Measurements from ENCODE around the gene C3orf49. TPM values are rescaled to one million over a fixed set of nuclear protein-coding genes. Genes with fewer than 3 reads are reported as not detected.

Gene C3orf49
- total and polyA plus RNA-seq, 2 of the 13 experiments (the other 11 are each of a cell fraction or from before 2014, with no cell fraction given), result not detected

DNA sequence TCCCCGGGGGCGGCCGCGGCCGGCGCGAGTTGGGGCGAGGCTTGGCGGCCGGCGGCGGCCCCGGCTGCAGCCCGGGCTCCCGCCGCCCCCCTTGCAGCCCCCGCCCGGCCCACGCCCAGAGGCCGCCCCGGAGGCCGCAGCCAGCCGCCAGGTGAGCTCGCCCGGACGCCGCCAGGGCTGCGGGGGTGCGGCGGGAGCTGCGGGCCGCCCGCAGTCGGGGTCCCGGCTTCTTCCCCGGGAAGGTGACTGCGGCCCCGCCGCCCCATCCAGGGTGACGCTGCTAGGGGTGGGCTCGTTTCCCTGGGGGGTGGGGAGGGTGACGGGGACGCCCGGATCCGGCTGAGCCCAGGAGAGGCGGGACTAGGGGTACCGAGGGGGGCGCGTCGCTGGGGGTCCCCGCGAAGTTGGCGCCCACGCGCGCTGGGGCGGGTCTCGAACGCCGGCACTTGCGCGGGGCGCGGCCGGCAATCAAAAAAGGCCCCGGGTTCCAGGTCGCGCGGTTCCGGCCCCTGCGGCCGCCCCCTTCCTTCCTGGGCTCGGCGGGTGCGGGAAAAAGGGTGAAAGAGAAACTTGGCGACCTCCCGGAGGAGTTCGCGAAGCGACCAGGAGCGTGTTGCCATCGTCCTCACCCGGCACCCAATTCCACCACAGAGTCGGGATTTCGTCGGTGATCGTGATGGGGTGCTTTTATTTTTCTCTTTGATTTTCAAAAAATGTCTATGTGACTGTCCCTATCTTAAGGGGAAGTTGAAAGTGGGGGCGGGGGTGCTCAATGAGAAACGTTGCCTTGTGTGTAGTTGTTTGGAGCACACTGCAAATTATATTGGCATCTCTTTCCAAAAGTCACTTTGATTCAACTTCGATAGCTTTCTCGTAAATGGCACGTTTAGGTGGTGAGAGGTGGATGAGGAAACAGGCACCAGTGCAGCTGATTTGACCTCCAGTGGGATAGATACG is 45.2 kb downstream of the C3orf49 start (continued):
- no peak for TF ChIP-seq ZNF142 (CRISPR knock-in tag; IDR thresholded peaks at IDR 0.05)
- TF ChIP-seq MIXL1 (CRISPR knock-in tag; IDR thresholded peaks at IDR 0.05), result no peak
- TF ChIP-seq AFF4 (CRISPR knock-in tag; IDR thresholded peaks at IDR 0.05), result no peak
- TF ChIP-seq, protein P1, sequence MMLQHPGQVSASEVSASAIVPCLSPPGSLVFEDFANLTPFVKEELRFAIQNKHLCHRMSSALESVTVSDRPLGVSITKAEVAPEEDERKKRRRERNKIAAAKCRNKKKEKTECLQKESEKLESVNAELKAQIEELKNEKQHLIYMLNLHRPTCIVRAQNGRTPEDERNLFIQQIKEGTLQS (CRISPR knock-in tag; IDR thresholded peaks at IDR 0.05), result no peak
- TF ChIP-seq HIVEP1 (CRISPR knock-in tag; IDR thresholded peaks at IDR 0.05), result peak; percentile 15; the same call in 1 of the 2 replicates
- TF ChIP-seq ZHX2 (IDR thresholded peaks at IDR 0.05; ENCODE audit: low read depth), result no peak
- TF ChIP-seq ZHX2 (CRISPR knock-in tag; IDR thresholded peaks at IDR 0.05; ENCODE audit: borderline replicate concordance), result no peak
- TF ChIP-seq KLF13 (CRISPR knock-in tag; IDR thresholded peaks at IDR 0.05), result no peak
- no peak for TF ChIP-seq DBP (CRISPR knock-in tag; IDR thresholded peaks at IDR 0.05; ENCODE audit: not compliant biosample characterization)
- 0 out of 2 replicates have a peak, but pooled peaks have one; percentile 25 for TF ChIP-seq KAT7 (CRISPR knock-in tag; IDR thresholded peaks at IDR 0.05; ENCODE audit: borderline replicate concordance)

Measured in HepG2 (cell line).